T-cell (primary cell): ENCODE data around the gene XPO5. TPM values are rescaled to one million over a fixed set of nuclear protein-coding genes. Genes with fewer than 3 reads are reported as not detected.

Experiments
- ATAC-seq, 4 experiments: fragments of 200-7000 bp in 3 of 4; fragments of 150-1000 bp in 1 of 4; cut with Tn5 transposase; replicated peaks in 1 of 4; 1 replicate in 3 of 4; 2 replicates in 1 of 4; pipeline ENCODE4 v1.10.0; 2021; ENCODE audit warnings: moderate library complexity in 3 of 4, mild to moderate bottlenecking in 2 of 4, moderate number of reproducible peaks in 1 of 4
- CTCF ChIA-PET, 2 donors: fragments of 300-600 bp; sonication (Branson Sonifier 250); formaldehyde crosslinking; loops; one replicate each; lab custom pipeline; 2022; ENCODE audit warnings: antibody characterized with exemption in 2 of 2; lab: Charles Lee
- POLR2A ChIA-PET, 2 donors: fragments of 300-600 bp; sonication (Branson Sonifier 250); formaldehyde crosslinking; loops; one replicate each; lab custom pipeline; 2022; ENCODE audit warnings: antibody characterized with exemption in 2 of 2; lab: Charles Lee
- DNase-seq, 35 experiments: peaks; one replicate each; pipeline versions ENCODE4 v3.0.0 to v3.0.0-alpha.2; 2013 to 2023
- H3K27ac ChIP-seq: one replicate; pipeline ENCODE4 v1.5.1; 2013; ENCODE audit warnings: low read length
- H3K27me3 ChIP-seq, 2 experiments: replicated peaks in 1 of 2; 1 replicate in 1 of 2; 2 replicates in 1 of 2; pipeline versions ENCODE4 v1.6.1 to v1.7.0; 2013; ENCODE audit warnings: low read length in 1 of 2, mixed read lengths in 1 of 2; ENCODE audit not compliant: control insufficient read depth in 2 of 2, insufficient read depth in 2 of 2; ENCODE audit errors: extremely low read depth in 1 of 2
- H3K36me3 ChIP-seq, 2 donors: 1 replicate in 1 of 2; 2 replicates in 1 of 2; pipeline versions ENCODE4 v1.6.1 to v1.7.0; 2013; ENCODE audit warnings: low read length in 1 of 2; ENCODE audit not compliant: control insufficient read depth in 2 of 2, insufficient read depth in 1 of 2; ENCODE audit errors: extremely low read depth in 1 of 2
- H3K4me1 ChIP-seq, 2 experiments: 1 replicate in 1 of 2; 2 replicates in 1 of 2; pipeline versions ENCODE4 v1.6.1 to v1.7.0; 2013; ENCODE audit warnings: low read length in 2 of 2, mixed read lengths in 1 of 2; ENCODE audit not compliant: insufficient read depth in 2 of 2, control insufficient read depth in 1 of 2; ENCODE audit errors: extremely low read depth in 1 of 2
- H3K4me3 ChIP-seq, 2 donors: 1 replicate in 1 of 2; 2 replicates in 1 of 2; pipeline versions ENCODE4 v1.5.1 to v1.7.0; 2013; ENCODE audit warnings: mild to moderate bottlenecking in 2 of 2, low read length in 1 of 2, moderate library complexity in 1 of 2; ENCODE audit not compliant: control insufficient read depth in 1 of 2; ENCODE audit errors: extremely low read depth in 1 of 2
- H3K9me3 ChIP-seq: 2 replicates; pipeline ENCODE4 v1.7.0; 2013
- H3K27ac Mint-ChIP-seq, 2 donors: one replicate each; pipeline ENCODE4 v1.8.0; 2020 to 2021; ENCODE audit warnings: mild to moderate bottlenecking in 2 of 2, mixed read lengths in 2 of 2
- H3K27me3 Mint-ChIP-seq, 2 donors: one replicate each; pipeline ENCODE4 v1.8.0; 2021 to 2022; ENCODE audit warnings: mixed read lengths in 2 of 2
- H3K36me3 Mint-ChIP-seq: one replicate; pipeline ENCODE4 v1.8.0; 2021; ENCODE audit warnings: mixed read lengths
- H3K4me1 Mint-ChIP-seq, 3 donors: one replicate each; pipeline ENCODE4 v1.8.0; 2020 to 2022; ENCODE audit warnings: mixed read lengths in 3 of 3, mild to moderate bottlenecking in 1 of 3
- H3K4me3 Mint-ChIP-seq, 3 donors: one replicate each; pipeline ENCODE4 v1.8.0; 2020 to 2022; ENCODE audit warnings: mild to moderate bottlenecking in 3 of 3, mixed read lengths in 3 of 3, moderate library complexity in 3 of 3
- H3K9me3 Mint-ChIP-seq, 3 donors: one replicate each; pipeline ENCODE4 v1.8.0; 2020 to 2022; ENCODE audit warnings: mixed read lengths in 3 of 3
- WGBS: methylation state at CpG from one replicate; pipeline ENCODE4 v1.1.5; 2013; ENCODE audit warnings: missing lambda C conversion rate; ENCODE audit not compliant: insufficient coverage; 5-methylcytosine and 5-hydroxymethylcytosine counted together
- total RNA-seq, 35 experiments: library from RNA in 6 of 35; stranded (reverse) in 6 of 35; fragments of 120-200 nt in 1 of 35; gene quantifications; one replicate each; pipeline versions ENCODE4 v1.2.1 to v1.2.4 and lab custom pipeline; 2013 to 2026

XPO5 gene
- total RNA-seq, 5 donors from 2014 or later (not counting 1 experiment from before 2014, with no cell fraction given), result 48.2 to 51.4 (median 50.3) TPM

DNA sequence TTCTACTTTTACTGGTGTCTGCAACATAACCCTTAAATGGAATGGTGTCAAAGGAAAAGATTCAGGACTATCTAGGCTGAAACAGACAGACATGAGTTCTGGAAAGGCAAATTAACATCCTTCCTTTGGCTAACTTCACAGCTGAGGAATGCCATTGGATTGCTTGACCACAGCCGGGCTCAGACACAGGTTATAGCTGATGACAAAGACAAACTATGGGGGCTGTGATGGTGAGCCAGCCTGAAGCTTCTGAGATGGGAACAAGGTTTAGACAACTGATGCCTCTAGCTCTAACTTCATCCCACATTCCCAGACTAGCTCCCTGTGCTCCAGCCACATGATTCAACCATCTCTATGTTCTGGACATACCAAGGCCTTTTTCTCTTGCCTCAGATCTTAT, 43.6 kb downstream of the XPO5 start:
- Mint-ChIP-seq H3K27me3 (no peaks in the 10 kb centered on the region), H3K9me3 (no peaks in the 10 kb centered on the region), H3K27ac (no peak overlapping the region), H3K4me1 (no peaks in the 10 kb centered on the region), H3K36me3 (peaks cover 38% of the 10 kb centered on the region), H3K4me3 (no peak overlapping the region)
- ATAC-seq, result no peak
- Histone ChIP-seq H3K27ac (no peak overlapping the region), H3K4me1 (no peaks in the 10 kb centered on the region), H3K36me3 (peaks cover 7 to 59% of the 10 kb centered on the region in 2 donors), H3K27me3 (no peaks in the 10 kb centered on the region), H3K4me3 (no peak overlapping the region), H3K9me3 (no peaks in the 10 kb centered on the region)
- CTCF ChIA-PET, result no interaction called here
- no CpG with 5 or more reads among the region's 1 CpG for WGBS
- DNase-seq, result no peak
- POLR2A ChIA-PET, result interaction anchor here in 1 of 2 donors (1.0 kb wide), 1 partner anchor 16 kb away, joined by 4 read pairs; the partner anchor contains the start of genes POLR1C and YIPF3

DNA sequence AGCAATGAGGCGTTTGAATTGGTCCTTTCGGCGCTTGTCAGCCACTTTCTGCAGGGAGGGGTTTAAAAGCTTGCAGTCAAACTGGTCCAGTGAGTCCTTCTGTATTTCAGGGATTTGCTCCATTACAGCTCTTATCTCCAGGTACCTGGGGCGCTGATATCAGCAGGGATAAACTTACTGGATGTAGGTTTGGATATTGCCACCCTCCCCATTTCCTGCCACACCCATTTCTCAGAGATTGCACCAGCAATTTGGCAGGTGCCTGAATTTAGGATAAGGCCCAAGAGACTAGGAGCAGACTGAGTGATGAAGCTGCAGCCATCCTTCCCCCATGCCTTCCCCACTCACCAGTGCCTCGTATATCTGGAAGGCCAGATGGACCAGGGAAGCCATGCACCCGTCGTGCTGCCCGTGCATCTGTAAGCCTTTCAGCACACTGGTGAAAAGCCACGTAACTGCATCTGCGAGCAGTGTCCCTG, 51.3 kb downstream of the XPO5 start:
- WGBS, result 88% methylated on average over 6 of the region's 10 CpGs
- ChIA-PET CTCF (no interaction called here), POLR2A (interaction anchor here in 1 of 2 donors (0.7 kb wide), 1 partner anchor 1485 kb away, joined by 5 read pairs; no protein-coding TSS in a partner anchor)

GRCh38 chr6:43523284-43523683, 52.6 kb downstream of the XPO5 start:
- Histone ChIP-seq H3K9me3 (no peaks in the 10 kb centered on the region), H3K4me1 (peaks cover 3 to 6% of the 10 kb centered on the region in 2 experiments), H3K36me3 (peaks cover 20 to 89% of the 10 kb centered on the region in 2 donors), H3K27me3 (no peaks in the 10 kb centered on the region), H3K4me3 (no peak overlapping the region), H3K27ac (no peak overlapping the region)
- ChIA-PET CTCF (no interaction called here), POLR2A (no interaction called here)
- H3K4me3 Mint-ChIP-seq, result no peak overlapping the region
- 100% methylated on average over 2 of the region's 3 CpGs for WGBS
- H3K36me3 Mint-ChIP-seq, result peaks cover 48% of the 10 kb centered on the region
- H3K9me3 Mint-ChIP-seq, result no peaks in the 10 kb centered on the region
- peaks cover 0 to 2% (median 0%) of the 10 kb centered on the region in 3 donors for H3K4me1 Mint-ChIP-seq
- ATAC-seq (peak in 1 of 4 experiments; percentile 12), DNase-seq (no peak)
- H3K27ac Mint-ChIP-seq, result no peak overlapping the region
- no peaks in the 10 kb centered on the region for H3K27me3 Mint-ChIP-seq

More for the DNA sequence above, 51.3 kb downstream of the XPO5 start:
- H3K27me3 Mint-ChIP-seq, result no peaks in the 10 kb centered on the region
- H3K4me1 Mint-ChIP-seq, result peaks cover 0 to 2% (median 0%) of the 10 kb centered on the region in 3 donors
- H3K27ac Mint-ChIP-seq, result no peak overlapping the region
- no peaks in the 10 kb centered on the region for H3K9me3 ChIP-seq
- H3K4me3 ChIP-seq, result no peak overlapping the region
- no peak overlapping the region for H3K27ac ChIP-seq
- no peaks in the 10 kb centered on the region for H3K27me3 ChIP-seq
- no peak overlapping the region for H3K4me3 Mint-ChIP-seq
- H3K36me3 ChIP-seq, result peaks cover 24 to 95% of the 10 kb centered on the region in 2 donors
- ATAC-seq (no peak), DNase-seq (no peak)
- H3K4me1 ChIP-seq, result no peaks in the 10 kb centered on the region
- H3K9me3 Mint-ChIP-seq, result no peaks in the 10 kb centered on the region
- H3K36me3 Mint-ChIP-seq, result peaks cover 56% of the 10 kb centered on the region

GRCh38 chr6:43522547-43523261, 53.1 kb downstream of the XPO5 start:
- ChIA-PET CTCF (interaction anchor here in 1 of 2 donors (0.5 kb wide), 1 partner anchor 66 kb away, joined by 4 read pairs; no protein-coding TSS in a partner anchor), POLR2A (no interaction called here)
- H3K36me3 Mint-ChIP-seq, result peaks cover 47% of the 10 kb centered on the region
- H3K4me3 Mint-ChIP-seq, result no peak overlapping the region
- H3K9me3 Mint-ChIP-seq, result no peaks in the 10 kb centered on the region
- Histone ChIP-seq H3K27me3 (no peaks in the 10 kb centered on the region), H3K4me1 (peaks cover 8 to 12% of the 10 kb centered on the region in 2 experiments), H3K9me3 (no peaks in the 10 kb centered on the region), H3K36me3 (peaks cover 19 to 83% of the 10 kb centered on the region in 2 donors), H3K27ac (no peak overlapping the region), H3K4me3 (no peak overlapping the region)
- no peaks in the 10 kb centered on the region for H3K27me3 Mint-ChIP-seq
- peaks cover 0 to 2% (median 0%) of the 10 kb centered on the region in 3 donors for H3K4me1 Mint-ChIP-seq
- WGBS, result 96% methylated on average over 8 of the region's 8 CpGs
- H3K27ac Mint-ChIP-seq, result no peak overlapping the region
- DNase-seq (no peak), ATAC-seq (no peak)

- Histone ChIP-seq H3K4me1 (peaks cover 13 to 18% of the 10 kb centered on the region in 2 experiments), H3K27me3 (no peaks in the 10 kb centered on the region), H3K27ac (no peak overlapping the region), H3K4me3 (no peak overlapping the region), H3K36me3 (peaks cover 19 to 75% of the 10 kb centered on the region in 2 donors), H3K9me3 (no peaks in the 10 kb centered on the region)
- CTCF ChIA-PET, result interaction anchor here in 1 of 2 donors (0.6 kb wide), 1 partner anchor 907 kb away, joined by 3 read pairs; no protein-coding TSS in a partner anchor
- Mint-ChIP-seq H3K27ac (no peak overlapping the region), H3K4me1 (peaks cover 0 to 2% (median 0%) of the 10 kb centered on the region in 3 donors), H3K36me3 (peaks cover 40% of the 10 kb centered on the region), H3K27me3 (no peaks in the 10 kb centered on the region), H3K9me3 (no peaks in the 10 kb centered on the region), H3K4me3 (no peak overlapping the region)
- no CpG with 5 or more reads among the region's 2 CpGs for WGBS
- no peak for DNase-seq
- POLR2A ChIA-PET, result no interaction called here
- no peak for ATAC-seq
These were observed 54.0 kb downstream of the XPO5 start for GRCh38 chr6:43521836-43522235.

DNA sequence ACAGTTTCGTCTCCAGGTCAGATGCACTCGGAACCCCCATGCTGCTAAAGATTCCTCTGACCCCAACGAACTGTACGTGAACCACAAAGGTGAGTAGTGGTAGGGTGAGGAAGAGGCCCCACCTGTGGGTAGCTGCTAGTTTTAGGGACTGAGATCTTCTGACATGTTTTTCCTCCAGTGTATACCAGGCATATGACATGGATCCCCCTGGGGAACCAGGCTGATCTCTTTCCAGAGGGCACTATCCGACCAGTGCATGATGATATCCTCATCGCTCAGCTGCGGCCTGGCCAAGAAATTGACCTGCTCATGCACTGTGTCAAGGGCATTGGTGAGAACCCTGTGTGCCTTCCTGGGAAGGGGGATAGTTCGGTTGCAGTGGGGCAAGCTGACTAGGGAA, 55.7 kb downstream of the XPO5 start:
- Mint-ChIP-seq H3K36me3 (peaks cover 33% of the 10 kb centered on the region), H3K27me3 (no peaks in the 10 kb centered on the region), H3K27ac (no peak overlapping the region), H3K4me3 (no peak overlapping the region), H3K4me1 (peaks cover 13 to 16% (median 14%) of the 10 kb centered on the region in 3 donors), H3K9me3 (no peaks in the 10 kb centered on the region)
- Histone ChIP-seq H3K4me1 (peaks cover 25 to 33% of the 10 kb centered on the region in 2 experiments), H3K27ac (no peak overlapping the region), H3K9me3 (no peaks in the 10 kb centered on the region), H3K36me3 (peaks cover 10 to 66% of the 10 kb centered on the region in 2 donors), H3K4me3 (no peak overlapping the region), H3K27me3 (no peaks in the 10 kb centered on the region)
- no peak for DNase-seq
- ChIA-PET CTCF (interaction anchor here in 1 of 2 donors (1.0 kb wide), 1 partner anchor 11 kb away, joined by 3 read pairs; no protein-coding TSS in a partner anchor), POLR2A (no interaction called here)
- ATAC-seq, result no peak
- 88% methylated on average over 5 of the region's 8 CpGs for WGBS
